Erythroblast (primary cell): Measurements from ENCODE around the gene KCNJ1.

Experiments
- DNase-seq, 2 experiments: peaks; one replicate each; lab custom pipeline; 2025; lab: John Stamatoyannopoulos, UW
- GATA1 ChIP-seq: IDR thresholded peaks from 2 replicates; pipeline ENCODE4 v1.6.1; 2011; ENCODE audit warnings: low read depth, mild to moderate bottlenecking, control low read depth, low read length, moderate library complexity
- POLR2A ChIP-seq: IDR thresholded peaks from 2 replicates; pipeline ENCODE4 v1.6.1; 2011; ENCODE audit warnings: mild to moderate bottlenecking, low read length

The KCNJ1 gene

GRCh38 chr11:128867277-128867676, at the start of gene KCNJ1:
TSS of gene KCNJ1 (minus strand) at chr11:128867296. CDS start at chr11:128840243, 27,053 bp downstream.
- no peak for DNase-seq
- TF ChIP-seq POLR2A (no peak), GATA1 (no peak)

- DNase-seq = no peak
- no peak for TF ChIP-seq GATA1
- TF ChIP-seq POLR2A = no peak
Observed at GRCh38 chr11:128916681-128917080, 49.6 kb upstream of the KCNJ1 start.

- DNase-seq = no peak
- TF ChIP-seq GATA1 = no peak
- no peak for TF ChIP-seq POLR2A
Observed at GRCh38 chr11:128916037-128916572, 49.0 kb upstream of the KCNJ1 start.

- TF ChIP-seq GATA1 (no peak), POLR2A (no peak)
- DNase-seq = no peak
Observed at GRCh38 chr11:128915149-128915521, 48.0 kb upstream of the KCNJ1 start.

GRCh38 chr11:128914216-128915148, 47.4 kb upstream of the KCNJ1 start:
- TF ChIP-seq POLR2A (no peak), GATA1 (no peak)
- DNase-seq = no peak

- no peak for DNase-seq
- TF ChIP-seq GATA1 = no peak
- TF ChIP-seq POLR2A = no peak
Observed at GRCh38 chr11:128913806-128914205, 46.7 kb upstream of the KCNJ1 start.

GRCh38 chr11:128911701-128912100, 44.6 kb upstream of the KCNJ1 start:
- DNase-seq = no peak
- TF ChIP-seq GATA1 (no peak), POLR2A (no peak)

- no peak for TF ChIP-seq POLR2A
- DNase-seq = no peak
Observed at GRCh38 chr11:128911239-128911638, 44.1 kb upstream of the KCNJ1 start.

GRCh38 chr11:128910576-128910975, 43.5 kb upstream of the KCNJ1 start:
- no peak for TF ChIP-seq GATA1
- no peak for TF ChIP-seq POLR2A
- DNase-seq = no peak

- DNase-seq = no peak
- TF ChIP-seq POLR2A (no peak), GATA1 (no peak)
Observed at GRCh38 chr11:128909438-128910125, 42.5 kb upstream of the KCNJ1 start.

GRCh38 chr11:128908391-128909246, 41.5 kb upstream of the KCNJ1 start:
- DNase-seq = no peak

GRCh38 chr11:128907585-128907984, 40.5 kb upstream of the KCNJ1 start:
- DNase-seq = no peak
- TF ChIP-seq GATA1 (no peak), POLR2A (no peak)

More at GRCh38 chr11:128908391-128909246, 41.5 kb upstream of the KCNJ1 start:
- TF ChIP-seq GATA1 (no peak), POLR2A (no peak)

GRCh38 chr11:128906185-128907050, 39.3 kb upstream of the KCNJ1 start:
- TF ChIP-seq POLR2A (no peak), GATA1 (no peak)
- DNase-seq = no peak
